ENCODE data around the gene MCCD1.

DNA sequence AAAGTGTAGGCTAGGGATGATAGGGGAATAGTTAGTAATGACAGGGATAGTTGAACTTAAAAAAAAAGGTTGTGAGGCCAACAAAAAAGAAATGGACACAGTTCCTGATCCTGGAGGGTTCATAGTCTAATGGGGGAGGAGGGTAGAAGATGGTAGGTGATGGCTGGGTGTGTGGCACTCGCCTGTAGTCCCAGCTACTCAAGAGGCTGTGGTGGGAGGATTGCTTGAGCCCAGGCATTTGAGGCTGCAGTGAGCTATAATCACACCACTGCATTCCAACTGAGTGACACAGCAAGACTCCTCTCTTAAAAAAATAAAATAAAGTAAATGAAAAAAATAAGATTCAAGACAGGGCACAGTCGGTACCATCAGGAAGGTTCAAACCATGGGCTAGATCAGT, 33.2 kb upstream of the MCCD1 start:
- TF ChIP-seq, protein P1, sequence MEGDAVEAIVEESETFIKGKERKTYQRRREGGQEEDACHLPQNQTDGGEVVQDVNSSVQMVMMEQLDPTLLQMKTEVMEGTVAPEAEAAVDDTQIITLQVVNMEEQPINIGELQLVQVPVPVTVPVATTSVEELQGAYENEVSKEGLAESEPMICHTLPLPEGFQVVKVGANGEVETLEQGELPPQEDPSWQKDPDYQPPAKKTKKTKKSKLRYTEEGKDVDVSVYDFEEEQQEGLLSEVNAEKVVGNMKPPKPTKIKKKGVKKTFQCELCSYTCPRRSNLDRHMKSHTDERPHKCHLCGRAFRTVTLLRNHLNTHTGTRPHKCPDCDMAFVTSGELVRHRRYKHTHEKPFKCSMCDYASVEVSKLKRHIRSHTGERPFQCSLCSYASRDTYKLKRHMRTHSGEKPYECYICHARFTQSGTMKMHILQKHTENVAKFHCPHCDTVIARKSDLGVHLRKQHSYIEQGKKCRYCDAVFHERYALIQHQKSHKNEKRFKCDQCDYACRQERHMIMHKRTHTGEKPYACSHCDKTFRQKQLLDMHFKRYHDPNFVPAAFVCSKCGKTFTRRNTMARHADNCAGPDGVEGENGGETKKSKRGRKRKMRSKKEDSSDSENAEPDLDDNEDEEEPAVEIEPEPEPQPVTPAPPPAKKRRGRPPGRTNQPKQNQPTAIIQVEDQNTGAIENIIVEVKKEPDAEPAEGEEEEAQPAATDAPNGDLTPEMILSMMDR (IDR thresholded peaks at IDR 0.05; ENCODE audit: insufficient read depth, low read length, poor library complexity, severe bottlenecking) = no peak
- TF ChIP-seq EZH2phosphoT487 (conservative IDR thresholded peaks at IDR 0.05; ENCODE audit: low read length) = no peak

All from SU-DHL-6 (cell line).